WTC11 (cell line): ENCODE measurements around the gene ARSA. TPM values are rescaled to one million over a fixed set of nuclear protein-coding genes. Genes with fewer than 3 reads are reported as not detected.

Source experiments
- CBFB ChIP-seq: sonication (generic); formaldehyde crosslinking; IDR thresholded peaks from 2 replicates; pipeline ENCODE4 v1.8.1; 2022; ENCODE audit warnings: mild to moderate bottlenecking, low read depth, missing genetic modification reagents
- GRHL2 ChIP-seq: fragments of 250-450 bp; sonication (Bioruptor Pico); IDR thresholded peaks from 2 replicates; pipeline ENCODE4 v1.8.0; 2022; ENCODE audit warnings: mild to moderate bottlenecking, moderate library complexity; ENCODE audit not compliant: insufficient replicate concordance, severe bottlenecking
- MYBL2 ChIP-seq: sonication (generic); formaldehyde crosslinking; IDR thresholded peaks from 2 replicates; pipeline ENCODE4 v1.8.1; 2023; ENCODE audit warnings: mild to moderate bottlenecking, moderate library complexity, missing genetic modification reagents
- NFATC4 ChIP-seq: fragments of 250-450 bp; sonication (Bioruptor Pico); IDR thresholded peaks from 2 replicates; pipeline ENCODE4 v1.9.0; 2021; ENCODE audit warnings: mild to moderate bottlenecking
- NFYB ChIP-seq: sonication (generic); formaldehyde crosslinking; conservative IDR thresholded peaks from 2 replicates; pipeline ENCODE4 v1.8.0; 2022; ENCODE audit warnings: low read depth, missing genetic modification reagents
- NR1H2 ChIP-seq: sonication (generic); formaldehyde crosslinking; IDR thresholded peaks from 2 replicates; pipeline ENCODE4 v1.9.0; 2021; ENCODE audit warnings: mild to moderate bottlenecking, moderate library complexity, missing genetic modification reagents
- NR2C2 ChIP-seq: sonication (generic); formaldehyde crosslinking; IDR thresholded peaks from 2 replicates; pipeline ENCODE4 v1.8.0; 2022; ENCODE audit warnings: mild to moderate bottlenecking, missing genetic modification reagents
- PRRX2 ChIP-seq: fragments of 250-450 bp; sonication (Bioruptor Pico); IDR thresholded peaks from 2 replicates; pipeline ENCODE4 v1.8.0; 2021; ENCODE audit warnings: mild to moderate bottlenecking
- SMAD4 ChIP-seq: sonication (generic); formaldehyde crosslinking; IDR thresholded peaks from 2 replicates; pipeline ENCODE4 v1.8.0; 2022; ENCODE audit warnings: mild to moderate bottlenecking, missing genetic modification reagents
- ZBTB21 ChIP-seq: sonication (generic); formaldehyde crosslinking; IDR thresholded peaks from 2 replicates; pipeline ENCODE4 v1.8.1; 2023; ENCODE audit warnings: mild to moderate bottlenecking, missing genetic modification reagents, borderline replicate concordance
- ZNF138 ChIP-seq: sonication (generic); formaldehyde crosslinking; conservative IDR thresholded peaks from 2 replicates; pipeline ENCODE4 v1.8.1; 2022; ENCODE audit warnings: mild to moderate bottlenecking, moderate library complexity, missing genetic modification reagents
- ZNF423 ChIP-seq: fragments of 250-450 bp; sonication (Bioruptor Pico); IDR thresholded peaks from 2 replicates; pipeline ENCODE4 v2.1.2; 2022; ENCODE audit warnings: mild to moderate bottlenecking, moderate library complexity
- total RNA-seq: library from RNA; stranded (reverse); gene quantifications from 3 replicates; pipeline ENCODE4 v1.2.3, GENCODE V29; 2021
- TF ChIP-seq, protein P1 (sequence below): sonication (generic); formaldehyde crosslinking; IDR thresholded peaks from 2 replicates; pipeline ENCODE4 v1.8.1; 2022; ENCODE audit warnings: low read depth, missing genetic modification reagents, borderline replicate concordance
- TF ChIP-seq, protein P2 (sequence below): sonication (generic); formaldehyde crosslinking; IDR thresholded peaks from 2 replicates; pipeline ENCODE4 v1.8.1; 2023; ENCODE audit warnings: mild to moderate bottlenecking, missing genetic modification reagents, moderate library complexity
- TF ChIP-seq, protein P3 (sequence below): sonication (generic); formaldehyde crosslinking; IDR thresholded peaks from 2 replicates; pipeline ENCODE4 v1.8.0; 2023; ENCODE audit warnings: missing genetic modification reagents, mild to moderate bottlenecking, borderline replicate concordance
- TF ChIP-seq, protein P4 (sequence below): sonication (generic); formaldehyde crosslinking; conservative IDR thresholded peaks from 2 replicates; pipeline ENCODE4 v1.8.1; 2023; ENCODE audit warnings: mild to moderate bottlenecking, low read depth, missing genetic modification reagents, moderate library complexity
- TF ChIP-seq, protein P5 (sequence below): fragments of 250-450 bp; sonication (Bioruptor Pico); IDR thresholded peaks from 2 replicates; pipeline ENCODE4 v1.9.0; 2021; ENCODE audit warnings: moderate library complexity, mild to moderate bottlenecking, inconsistent platforms, borderline replicate concordance
- TF ChIP-seq, protein P6 (sequence below): fragments of 250-450 bp; sonication (Bioruptor Pico); IDR thresholded peaks from 2 replicates; pipeline ENCODE4 v1.9.0; 2021; ENCODE audit warnings: mild to moderate bottlenecking
- TF ChIP-seq, protein P7 (sequence below): fragments of 250-450 bp; sonication (Bioruptor Pico); conservative IDR thresholded peaks from 2 replicates; pipeline ENCODE4 v1.9.0; 2021; ENCODE audit warnings: mild to moderate bottlenecking
- TF ChIP-seq, protein P8 (sequence below): sonication (generic); formaldehyde crosslinking; IDR thresholded peaks from 2 replicates; pipeline ENCODE4 v1.8.0; 2023; ENCODE audit warnings: mild to moderate bottlenecking, missing genetic modification reagents

The ARSA gene
- total RNA-seq, 1 experiment from 2014 or later, result 18.8 TPM

DNA sequence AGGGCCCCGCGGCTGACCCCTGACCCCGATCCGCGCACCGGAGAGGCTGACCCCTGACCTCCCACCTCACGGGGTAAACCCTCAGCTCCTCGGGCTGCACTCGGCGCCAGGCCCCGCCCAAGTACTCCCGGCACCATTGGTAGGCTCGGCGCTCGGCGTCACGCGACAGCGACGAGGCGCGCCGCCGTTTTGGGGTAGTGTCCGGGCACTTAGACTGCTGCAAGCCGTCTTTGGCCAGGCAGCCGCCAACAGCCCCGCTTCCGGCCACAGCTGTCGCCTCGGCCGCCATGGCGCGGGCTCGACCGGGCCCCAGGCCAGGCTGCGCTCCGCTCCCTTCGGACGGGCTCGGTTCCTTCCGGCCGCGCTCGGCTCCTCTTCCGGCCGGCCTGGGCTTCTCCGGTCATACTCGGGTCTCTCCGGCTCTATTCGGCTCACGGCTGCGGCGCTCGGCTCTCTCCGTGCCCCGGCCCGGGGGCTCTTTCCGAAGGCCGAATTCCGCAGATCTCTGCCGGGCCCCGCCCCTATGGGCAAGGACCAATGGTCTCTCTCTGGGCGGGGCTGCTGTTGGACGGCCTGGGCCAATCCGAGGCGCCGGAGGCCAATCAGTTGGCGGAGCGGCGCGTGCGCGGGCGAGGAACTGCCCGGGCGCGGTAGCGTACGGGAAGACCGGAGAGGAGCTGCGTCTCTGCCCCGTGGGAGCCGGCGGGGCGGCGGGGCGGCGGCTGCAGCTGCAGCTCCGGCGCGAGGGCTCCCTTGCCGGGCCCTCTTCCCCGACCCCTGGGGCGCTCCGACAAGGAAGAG, 45.3 kb downstream of the ARSA start, which contains the start of gene CHKB (continued):
- no peak for TF ChIP-seq ZBTB21 (CRISPR knock-in tag)
- TF ChIP-seq, protein P1, sequence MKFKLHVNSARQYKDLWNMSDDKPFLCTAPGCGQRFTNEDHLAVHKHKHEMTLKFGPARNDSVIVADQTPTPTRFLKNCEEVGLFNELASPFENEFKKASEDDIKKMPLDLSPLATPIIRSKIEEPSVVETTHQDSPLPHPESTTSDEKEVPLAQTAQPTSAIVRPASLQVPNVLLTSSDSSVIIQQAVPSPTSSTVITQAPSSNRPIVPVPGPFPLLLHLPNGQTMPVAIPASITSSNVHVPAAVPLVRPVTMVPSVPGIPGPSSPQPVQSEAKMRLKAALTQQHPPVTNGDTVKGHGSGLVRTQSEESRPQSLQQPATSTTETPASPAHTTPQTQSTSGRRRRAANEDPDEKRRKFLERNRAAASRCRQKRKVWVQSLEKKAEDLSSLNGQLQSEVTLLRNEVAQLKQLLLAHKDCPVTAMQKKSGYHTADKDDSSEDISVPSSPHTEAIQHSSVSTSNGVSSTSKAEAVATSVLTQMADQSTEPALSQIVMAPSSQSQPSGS (CRISPR knock-in tag), result no peak
- peak; percentile 78 for TF ChIP-seq NFYB (CRISPR knock-in tag)
- TF ChIP-seq, protein P2, sequence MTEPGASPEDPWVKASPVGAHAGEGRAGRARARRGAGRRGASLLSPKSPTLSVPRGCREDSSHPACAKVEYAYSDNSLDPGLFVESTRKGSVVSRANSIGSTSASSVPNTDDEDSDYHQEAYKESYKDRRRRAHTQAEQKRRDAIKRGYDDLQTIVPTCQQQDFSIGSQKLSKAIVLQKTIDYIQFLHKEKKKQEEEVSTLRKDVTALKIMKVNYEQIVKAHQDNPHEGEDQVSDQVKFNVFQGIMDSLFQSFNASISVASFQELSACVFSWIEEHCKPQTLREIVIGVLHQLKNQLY (CRISPR knock-in tag), result no peak
- TF ChIP-seq, protein P3, sequence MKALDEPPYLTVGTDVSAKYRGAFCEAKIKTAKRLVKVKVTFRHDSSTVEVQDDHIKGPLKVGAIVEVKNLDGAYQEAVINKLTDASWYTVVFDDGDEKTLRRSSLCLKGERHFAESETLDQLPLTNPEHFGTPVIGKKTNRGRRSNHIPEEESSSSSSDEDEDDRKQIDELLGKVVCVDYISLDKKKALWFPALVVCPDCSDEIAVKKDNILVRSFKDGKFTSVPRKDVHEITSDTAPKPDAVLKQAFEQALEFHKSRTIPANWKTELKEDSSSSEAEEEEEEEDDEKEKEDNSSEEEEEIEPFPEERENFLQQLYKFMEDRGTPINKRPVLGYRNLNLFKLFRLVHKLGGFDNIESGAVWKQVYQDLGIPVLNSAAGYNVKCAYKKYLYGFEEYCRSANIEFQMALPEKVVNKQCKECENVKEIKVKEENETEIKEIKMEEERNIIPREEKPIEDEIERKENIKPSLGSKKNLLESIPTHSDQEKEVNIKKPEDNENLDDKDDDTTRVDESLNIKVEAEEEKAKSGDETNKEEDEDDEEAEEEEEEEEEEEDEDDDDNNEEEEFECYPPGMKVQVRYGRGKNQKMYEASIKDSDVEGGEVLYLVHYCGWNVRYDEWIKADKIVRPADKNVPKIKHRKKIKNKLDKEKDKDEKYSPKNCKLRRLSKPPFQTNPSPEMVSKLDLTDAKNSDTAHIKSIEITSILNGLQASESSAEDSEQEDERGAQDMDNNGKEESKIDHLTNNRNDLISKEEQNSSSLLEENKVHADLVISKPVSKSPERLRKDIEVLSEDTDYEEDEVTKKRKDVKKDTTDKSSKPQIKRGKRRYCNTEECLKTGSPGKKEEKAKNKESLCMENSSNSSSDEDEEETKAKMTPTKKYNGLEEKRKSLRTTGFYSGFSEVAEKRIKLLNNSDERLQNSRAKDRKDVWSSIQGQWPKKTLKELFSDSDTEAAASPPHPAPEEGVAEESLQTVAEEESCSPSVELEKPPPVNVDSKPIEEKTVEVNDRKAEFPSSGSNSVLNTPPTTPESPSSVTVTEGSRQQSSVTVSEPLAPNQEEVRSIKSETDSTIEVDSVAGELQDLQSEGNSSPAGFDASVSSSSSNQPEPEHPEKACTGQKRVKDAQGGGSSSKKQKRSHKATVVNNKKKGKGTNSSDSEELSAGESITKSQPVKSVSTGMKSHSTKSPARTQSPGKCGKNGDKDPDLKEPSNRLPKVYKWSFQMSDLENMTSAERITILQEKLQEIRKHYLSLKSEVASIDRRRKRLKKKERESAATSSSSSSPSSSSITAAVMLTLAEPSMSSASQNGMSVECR, result no peak
- TF ChIP-seq NFATC4 (CRISPR knock-in tag), result no peak
- TF ChIP-seq, protein P4, sequence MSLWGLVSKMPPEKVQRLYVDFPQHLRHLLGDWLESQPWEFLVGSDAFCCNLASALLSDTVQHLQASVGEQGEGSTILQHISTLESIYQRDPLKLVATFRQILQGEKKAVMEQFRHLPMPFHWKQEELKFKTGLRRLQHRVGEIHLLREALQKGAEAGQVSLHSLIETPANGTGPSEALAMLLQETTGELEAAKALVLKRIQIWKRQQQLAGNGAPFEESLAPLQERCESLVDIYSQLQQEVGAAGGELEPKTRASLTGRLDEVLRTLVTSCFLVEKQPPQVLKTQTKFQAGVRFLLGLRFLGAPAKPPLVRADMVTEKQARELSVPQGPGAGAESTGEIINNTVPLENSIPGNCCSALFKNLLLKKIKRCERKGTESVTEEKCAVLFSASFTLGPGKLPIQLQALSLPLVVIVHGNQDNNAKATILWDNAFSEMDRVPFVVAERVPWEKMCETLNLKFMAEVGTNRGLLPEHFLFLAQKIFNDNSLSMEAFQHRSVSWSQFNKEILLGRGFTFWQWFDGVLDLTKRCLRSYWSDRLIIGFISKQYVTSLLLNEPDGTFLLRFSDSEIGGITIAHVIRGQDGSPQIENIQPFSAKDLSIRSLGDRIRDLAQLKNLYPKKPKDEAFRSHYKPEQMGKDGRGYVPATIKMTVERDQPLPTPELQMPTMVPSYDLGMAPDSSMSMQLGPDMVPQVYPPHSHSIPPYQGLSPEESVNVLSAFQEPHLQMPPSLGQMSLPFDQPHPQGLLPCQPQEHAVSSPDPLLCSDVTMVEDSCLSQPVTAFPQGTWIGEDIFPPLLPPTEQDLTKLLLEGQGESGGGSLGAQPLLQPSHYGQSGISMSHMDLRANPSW (CRISPR knock-in tag), result no peak
- TF ChIP-seq, protein P5, sequence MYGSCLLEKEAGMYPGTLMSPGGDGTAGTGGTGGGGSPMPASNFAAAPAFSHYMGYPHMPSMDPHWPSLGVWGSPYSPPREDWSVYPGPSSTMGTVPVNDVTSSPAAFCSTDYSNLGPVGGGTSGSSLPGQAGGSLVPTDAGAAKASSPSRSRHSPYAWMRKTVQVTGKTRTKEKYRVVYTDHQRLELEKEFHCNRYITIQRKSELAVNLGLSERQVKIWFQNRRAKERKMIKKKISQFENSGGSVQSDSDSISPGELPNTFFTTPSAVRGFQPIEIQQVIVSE (CRISPR knock-in tag), result no peak
- TF ChIP-seq NR1H2 (CRISPR knock-in tag), result no peak
- no peak for TF ChIP-seq SMAD4 (CRISPR knock-in tag)
- TF ChIP-seq, protein P6, sequence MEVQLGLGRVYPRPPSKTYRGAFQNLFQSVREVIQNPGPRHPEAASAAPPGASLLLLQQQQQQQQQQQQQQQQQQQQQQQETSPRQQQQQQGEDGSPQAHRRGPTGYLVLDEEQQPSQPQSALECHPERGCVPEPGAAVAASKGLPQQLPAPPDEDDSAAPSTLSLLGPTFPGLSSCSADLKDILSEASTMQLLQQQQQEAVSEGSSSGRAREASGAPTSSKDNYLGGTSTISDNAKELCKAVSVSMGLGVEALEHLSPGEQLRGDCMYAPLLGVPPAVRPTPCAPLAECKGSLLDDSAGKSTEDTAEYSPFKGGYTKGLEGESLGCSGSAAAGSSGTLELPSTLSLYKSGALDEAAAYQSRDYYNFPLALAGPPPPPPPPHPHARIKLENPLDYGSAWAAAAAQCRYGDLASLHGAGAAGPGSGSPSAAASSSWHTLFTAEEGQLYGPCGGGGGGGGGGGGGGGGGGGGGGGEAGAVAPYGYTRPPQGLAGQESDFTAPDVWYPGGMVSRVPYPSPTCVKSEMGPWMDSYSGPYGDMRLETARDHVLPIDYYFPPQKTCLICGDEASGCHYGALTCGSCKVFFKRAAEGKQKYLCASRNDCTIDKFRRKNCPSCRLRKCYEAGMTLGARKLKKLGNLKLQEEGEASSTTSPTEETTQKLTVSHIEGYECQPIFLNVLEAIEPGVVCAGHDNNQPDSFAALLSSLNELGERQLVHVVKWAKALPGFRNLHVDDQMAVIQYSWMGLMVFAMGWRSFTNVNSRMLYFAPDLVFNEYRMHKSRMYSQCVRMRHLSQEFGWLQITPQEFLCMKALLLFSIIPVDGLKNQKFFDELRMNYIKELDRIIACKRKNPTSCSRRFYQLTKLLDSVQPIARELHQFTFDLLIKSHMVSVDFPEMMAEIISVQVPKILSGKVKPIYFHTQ (CRISPR knock-in tag), result no peak
- TF ChIP-seq, protein P7, sequence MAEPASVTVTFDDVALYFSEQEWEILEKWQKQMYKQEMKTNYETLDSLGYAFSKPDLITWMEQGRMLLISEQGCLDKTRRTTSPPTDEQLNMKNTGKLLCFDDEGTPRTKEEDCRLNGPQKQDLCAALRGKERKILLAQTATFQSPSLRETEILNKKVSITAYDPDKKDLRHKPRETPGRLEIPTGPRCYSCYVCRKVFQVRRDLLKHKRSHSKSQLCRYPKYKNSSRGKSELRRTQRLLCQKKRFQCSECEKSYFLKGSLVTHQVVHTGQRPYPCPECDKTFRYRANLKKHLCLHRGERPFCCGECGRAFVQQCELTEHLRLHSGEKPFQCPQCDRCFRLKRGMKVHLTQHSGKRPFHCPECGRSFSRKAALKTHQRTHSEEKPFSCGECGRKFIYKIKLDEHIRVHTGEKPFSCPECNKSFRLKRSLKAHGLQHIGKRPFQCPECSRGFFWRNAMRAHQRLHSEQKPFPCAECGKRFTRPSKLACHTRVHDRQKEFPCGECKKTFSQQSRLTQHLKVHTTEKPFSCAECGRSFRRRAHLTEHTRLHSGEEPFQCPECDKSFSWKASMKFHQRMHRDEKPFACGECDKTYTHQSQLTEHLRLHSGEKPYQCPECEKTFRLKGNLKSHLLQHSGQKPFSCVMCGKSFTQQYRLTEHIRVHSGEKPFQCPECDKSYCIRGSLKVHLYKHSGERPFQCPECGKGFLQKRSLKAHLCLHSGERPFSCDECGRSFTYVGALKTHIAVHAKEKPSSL (CRISPR knock-in tag), result no peak
- TF ChIP-seq GRHL2 (CRISPR knock-in tag), result no peak
- TF ChIP-seq, protein P8, sequence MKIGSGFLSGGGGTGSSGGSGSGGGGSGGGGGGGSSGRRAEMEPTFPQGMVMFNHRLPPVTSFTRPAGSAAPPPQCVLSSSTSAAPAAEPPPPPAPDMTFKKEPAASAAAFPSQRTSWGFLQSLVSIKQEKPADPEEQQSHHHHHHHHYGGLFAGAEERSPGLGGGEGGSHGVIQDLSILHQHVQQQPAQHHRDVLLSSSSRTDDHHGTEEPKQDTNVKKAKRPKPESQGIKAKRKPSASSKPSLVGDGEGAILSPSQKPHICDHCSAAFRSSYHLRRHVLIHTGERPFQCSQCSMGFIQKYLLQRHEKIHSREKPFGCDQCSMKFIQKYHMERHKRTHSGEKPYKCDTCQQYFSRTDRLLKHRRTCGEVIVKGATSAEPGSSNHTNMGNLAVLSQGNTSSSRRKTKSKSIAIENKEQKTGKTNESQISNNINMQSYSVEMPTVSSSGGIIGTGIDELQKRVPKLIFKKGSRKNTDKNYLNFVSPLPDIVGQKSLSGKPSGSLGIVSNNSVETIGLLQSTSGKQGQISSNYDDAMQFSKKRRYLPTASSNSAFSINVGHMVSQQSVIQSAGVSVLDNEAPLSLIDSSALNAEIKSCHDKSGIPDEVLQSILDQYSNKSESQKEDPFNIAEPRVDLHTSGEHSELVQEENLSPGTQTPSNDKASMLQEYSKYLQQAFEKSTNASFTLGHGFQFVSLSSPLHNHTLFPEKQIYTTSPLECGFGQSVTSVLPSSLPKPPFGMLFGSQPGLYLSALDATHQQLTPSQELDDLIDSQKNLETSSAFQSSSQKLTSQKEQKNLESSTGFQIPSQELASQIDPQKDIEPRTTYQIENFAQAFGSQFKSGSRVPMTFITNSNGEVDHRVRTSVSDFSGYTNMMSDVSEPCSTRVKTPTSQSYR (CRISPR knock-in tag), result no peak
- no peak for TF ChIP-seq MYBL2 (CRISPR knock-in tag)
- TF ChIP-seq ZNF423 (CRISPR knock-in tag), result no peak
- no peak for TF ChIP-seq ZNF138 (CRISPR knock-in tag)
- TF ChIP-seq NR2C2, result peak; percentile 88
- TF ChIP-seq PRRX2, result no peak
- TF ChIP-seq CBFB (CRISPR knock-in tag), result no peak
